Measurements from ENCODE around the gene ERO1B.

ERO1B gene

DNA sequence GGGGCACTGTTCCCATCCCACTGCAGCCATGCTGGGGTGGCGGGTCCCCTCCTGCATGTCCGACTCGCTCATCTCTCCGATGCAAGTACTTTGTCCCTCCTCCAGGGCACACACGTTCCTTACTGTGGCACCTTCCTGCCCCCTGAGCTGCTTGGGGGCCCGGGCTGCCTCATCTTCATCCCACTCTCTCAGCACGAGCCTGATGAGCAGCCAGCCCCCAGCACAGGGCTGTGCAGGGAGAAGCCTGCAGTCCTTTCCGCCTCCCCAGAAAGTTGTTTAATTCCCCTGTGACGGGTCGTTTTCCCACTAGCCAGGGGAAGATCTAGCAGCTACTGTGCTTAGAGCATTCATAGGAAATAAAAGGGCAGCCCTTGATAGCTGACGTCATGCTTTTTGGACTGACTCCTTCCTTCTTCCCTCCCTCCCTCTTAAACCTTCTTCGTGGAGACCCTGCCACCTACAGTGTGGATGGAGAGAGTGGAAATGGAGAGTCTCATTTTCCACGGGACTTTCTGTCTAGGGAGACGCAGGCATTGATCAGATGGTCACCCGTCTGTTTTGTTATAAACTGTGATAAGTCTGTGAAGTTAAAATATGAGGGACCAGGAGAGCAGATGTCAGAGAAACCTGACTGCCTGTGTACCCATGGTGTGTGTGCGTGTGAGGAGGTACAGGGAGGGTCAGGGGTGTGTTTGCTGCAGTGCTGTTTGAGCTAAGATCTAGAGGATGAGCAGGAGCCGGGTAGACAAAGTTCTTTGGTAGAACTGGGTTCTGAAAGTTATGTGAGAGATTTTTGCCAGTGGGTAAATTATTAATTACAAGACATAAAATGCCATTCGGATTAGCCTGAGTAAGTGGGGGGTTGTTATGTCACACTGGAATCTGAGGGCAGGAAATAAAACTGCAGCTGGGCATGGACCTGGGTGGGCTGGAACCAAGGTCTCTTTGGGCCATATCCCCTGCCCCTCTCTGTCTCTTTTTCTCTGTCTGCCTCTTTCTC lies 105.1 kb downstream of the ERO1B start:
- DNase-seq = no peak

DNA sequence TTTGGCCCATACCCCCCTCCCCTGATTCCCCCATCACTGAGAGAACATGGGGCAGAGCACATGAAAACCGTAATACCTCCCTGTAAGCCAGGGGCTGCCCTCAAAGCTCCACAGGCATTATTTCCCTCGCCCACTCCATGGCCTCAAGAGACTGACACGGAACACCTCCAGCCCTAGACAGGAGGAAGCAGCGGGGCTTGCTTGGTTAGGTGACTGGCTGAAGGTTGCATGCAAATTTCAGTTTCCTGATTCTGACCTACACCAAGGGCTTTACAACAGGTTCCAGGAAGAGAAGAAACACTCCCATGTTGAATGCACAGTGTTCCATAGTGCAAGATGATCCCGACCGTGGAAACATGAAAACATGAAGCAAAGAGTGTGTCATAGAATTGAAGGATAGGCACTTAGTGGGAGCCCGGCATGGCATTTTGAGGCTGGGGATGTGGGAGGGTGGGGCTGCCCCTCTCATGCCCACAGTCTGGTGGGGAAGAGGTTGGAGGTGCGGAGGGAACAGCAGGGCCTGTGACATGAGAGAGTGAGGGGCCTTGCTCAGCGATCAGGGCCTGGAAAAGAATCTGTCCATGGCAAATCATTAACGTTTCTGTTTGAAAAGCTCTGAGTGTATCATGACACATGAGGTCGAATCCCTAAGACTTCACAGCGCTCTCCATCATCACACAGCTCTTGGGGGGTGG lies 106.0 kb downstream of the ERO1B start:
- peak; percentile 23 to 44 for DNase-seq

DNA sequence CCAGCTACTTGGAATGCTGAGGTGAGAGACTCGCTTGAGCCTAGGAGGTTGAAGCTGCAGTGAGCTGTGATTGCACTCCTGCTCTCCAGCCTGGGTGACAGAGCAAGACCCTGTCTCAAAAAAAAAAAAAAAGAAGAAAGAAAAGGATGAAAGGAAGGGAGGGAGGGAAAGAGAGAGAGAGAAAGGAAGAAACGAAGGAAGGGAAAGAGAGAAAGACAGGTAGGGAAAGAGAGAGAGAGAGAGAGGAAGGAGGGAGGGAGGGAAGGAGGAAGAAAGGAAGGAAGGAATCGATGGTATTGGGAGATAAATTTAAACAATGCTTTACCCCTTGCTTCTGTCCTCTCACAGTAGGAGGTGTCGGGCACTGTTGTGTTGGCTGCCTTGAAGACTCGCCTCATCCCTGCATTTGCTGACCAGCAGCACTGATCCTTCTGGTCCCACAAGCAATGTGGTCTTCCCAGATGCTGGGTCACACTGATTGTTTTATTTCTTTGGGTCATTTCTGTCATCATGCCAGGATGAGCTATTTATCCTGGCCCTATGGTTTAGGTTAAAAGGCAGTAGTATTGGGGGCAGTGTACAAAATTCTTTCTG lies 108.5 kb downstream of the ERO1B start:
- DNase-seq = no peak

DNA sequence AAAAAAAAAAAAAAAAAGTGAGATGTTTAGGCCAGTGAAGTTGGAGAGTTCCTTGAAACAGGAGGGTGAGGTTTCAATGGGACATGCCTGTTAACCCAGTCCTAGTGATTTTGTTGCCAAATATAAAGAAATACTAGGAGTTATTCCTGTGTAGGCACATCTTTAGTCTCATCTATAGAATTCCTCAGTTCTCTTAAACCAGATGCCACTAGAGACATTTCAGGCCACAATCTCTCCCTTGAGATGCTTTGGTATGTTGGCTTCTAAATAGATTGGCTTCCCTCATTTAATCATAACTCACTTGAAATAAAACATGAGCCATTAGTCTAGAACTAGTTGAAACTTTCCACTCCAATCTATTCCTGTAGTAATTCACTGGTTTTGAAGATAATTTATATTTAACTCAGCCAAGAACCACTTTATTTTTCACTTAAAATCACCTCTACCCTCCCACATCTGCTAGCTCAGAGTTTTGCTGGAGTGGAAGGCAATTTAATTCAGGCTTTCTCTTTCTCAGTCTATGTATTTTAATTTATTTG lies 109.6 kb downstream of the ERO1B start:
- DNase-seq = no peak

DNA sequence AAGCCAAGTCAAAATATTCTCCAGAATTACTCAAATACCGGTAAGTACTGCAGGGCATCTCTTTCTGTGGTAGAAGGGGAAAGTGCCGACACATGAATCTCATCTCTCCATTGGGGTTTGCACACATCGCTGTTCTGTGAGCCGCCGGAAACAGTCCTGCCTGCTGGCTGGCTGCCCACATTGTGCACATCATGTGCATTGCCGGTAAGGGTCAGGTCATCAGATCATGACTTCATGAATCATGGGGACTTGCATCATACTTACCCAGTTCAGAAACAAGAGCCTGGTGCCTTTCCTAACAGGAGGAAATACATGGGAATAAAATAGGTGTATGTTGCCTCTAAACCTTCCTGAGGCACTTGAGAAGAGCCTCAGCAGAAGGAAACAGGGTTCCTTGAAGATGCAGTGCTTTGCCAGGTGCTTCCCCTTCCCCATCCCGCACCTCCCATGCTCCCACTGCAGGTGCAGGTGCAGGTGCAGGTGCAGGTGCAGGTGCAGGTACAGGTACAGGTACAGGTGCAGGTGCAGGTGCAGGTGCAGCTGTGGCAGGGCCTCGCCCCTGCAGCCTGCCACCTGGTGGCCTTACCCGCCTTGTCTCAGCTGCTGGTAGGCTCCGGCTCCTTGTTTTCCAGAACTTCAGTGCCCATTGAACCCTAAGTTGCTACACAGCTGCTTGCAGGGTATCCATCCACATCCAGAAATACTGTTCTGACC lies 112.9 kb downstream of the ERO1B start:
- peak in 1 of 2 experiments; percentile 27 for DNase-seq

DNA sequence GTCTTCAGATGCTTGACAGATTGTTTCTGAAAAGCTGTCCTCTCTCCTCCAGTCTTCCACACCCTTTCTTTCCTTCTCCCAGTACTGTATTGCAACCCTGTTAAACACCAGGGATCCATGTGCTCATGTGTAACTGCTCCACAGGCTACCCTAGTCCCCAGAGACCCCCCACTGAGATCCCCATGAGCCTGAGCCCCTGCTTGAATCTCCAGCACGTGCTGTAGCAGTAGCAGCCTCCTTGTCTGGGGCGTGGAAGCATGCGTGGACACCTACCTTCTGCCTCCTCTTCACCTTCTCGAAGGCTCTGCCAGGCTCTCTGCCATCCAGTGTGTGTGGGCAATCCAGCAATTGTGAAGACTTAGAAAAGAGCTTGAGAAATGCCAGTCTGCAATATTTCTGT lies 114.2 kb downstream of the ERO1B start:
- no peak for DNase-seq

DNA sequence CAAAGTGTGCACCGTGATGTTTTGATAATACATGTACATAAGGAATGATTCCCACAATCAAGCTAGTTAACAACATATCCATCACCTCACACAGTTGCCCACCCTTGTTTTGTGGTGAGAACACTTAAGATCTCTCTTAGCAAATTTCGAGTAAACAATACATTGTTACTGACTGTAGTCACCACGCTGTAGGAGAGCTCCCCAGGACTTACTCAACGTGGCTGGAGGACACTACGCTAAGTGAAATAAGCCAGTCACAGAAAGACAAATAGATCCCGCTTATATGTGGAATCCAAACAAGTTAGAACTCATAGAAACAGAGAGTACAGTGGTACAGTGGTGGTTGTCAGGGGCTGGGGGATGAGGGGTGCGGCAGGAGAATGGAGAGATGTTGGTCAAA lies 114.6 kb downstream of the ERO1B start:
- DNase-seq = no peak

DNA sequence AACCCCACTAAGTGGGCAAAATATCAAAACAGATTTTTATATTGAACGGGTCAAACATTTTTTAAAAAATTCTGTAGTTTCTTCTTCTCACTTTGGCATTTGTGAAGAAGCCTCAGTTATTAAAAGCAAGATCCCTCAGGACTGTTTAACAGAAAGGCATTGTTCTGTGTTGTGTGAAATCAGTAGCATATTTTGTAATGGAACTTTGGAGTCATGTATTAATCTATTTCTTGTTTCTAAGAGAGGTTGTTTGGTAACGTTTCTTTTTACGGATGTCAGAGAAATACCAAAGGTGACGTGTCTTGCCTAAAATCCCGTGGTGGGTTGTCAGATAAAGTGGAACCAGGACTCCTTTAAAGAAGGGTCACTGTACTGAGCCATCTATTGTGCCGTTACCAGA lies 115.7 kb downstream of the ERO1B start:
- DNase-seq = no peak

All from NCI-H526 (cell line).